A673 (cell line): Measurements from ENCODE around the gene ISOC2.

Experiments
- CTCF ChIP-seq: fragments of 300-800, 200-600 bp; sonication (generic); conservative IDR thresholded peaks from 2 replicates; pipeline ENCODE4 v1.5.1; 2017; ENCODE audit warnings: low read depth, mild to moderate bottlenecking, antibody characterized with exemption, low read length, moderate library complexity, mixed read lengths
- EZH2 ChIP-seq: fragments of 200-600 bp; sonication (generic); IDR thresholded peaks from 2 replicates; pipeline ENCODE4 v1.6.1; 2017; ENCODE audit warnings: borderline replicate concordance, low read depth, mild to moderate bottlenecking, mixed read lengths, antibody characterized with exemption, low read length; ENCODE audit not compliant: poor library complexity, severe bottlenecking

- no peak for TF ChIP-seq CTCF
- TF ChIP-seq EZH2: no peak
Measured at GRCh38 chr19:55502197-55502952, 40.9 kb upstream of the ISOC2 start.
